ENCODE data around the gene LRRFIP2.

Gene LRRFIP2

DNA sequence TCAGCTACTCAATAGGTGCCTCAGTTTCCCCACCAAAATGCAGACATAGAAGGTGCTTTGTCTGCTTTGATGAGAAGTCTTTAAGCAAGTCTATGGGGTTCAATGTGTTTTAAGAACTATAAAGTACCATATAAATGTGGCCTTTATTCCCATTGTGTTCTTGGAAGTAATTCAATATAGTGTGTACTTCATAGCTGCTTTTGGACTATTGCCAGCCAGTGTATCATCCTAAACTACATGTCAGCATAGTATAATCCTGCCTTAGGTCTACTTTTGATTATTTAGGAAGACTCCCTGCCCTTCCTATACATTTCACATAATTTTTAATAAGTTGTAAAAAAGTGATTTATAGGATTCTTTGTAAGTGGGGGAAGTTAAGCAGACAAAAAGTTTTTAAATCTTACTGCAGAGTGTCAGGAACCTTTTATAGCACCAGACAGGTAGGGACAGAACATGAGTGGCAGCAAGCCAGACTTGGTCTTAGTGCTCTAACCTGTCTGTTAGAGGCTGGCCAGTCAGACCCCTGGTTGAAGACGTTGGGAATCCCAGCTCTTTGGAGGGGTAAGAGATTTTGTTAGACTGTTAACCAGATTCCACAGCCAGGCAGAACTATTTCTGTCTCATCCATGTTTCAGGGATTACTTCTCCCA is 132.7 kb downstream of the LRRFIP2 start:
- TF ChIP-seq TARDBP (IDR thresholded peaks at IDR 0.05) (no peak), LEF1 (IDR thresholded peaks at IDR 0.05; ENCODE audit: borderline replicate concordance) (no peak), ZNF384 (IDR thresholded peaks at IDR 0.05) (no peak), FOXA1 (IDR thresholded peaks at IDR 0.05) (no peak)
- ChIA-PET POLR2A (no interaction called here), CTCF (no interaction called here)
- no peak for DNase-seq (ENCODE audit: extremely low spot score)

DNA sequence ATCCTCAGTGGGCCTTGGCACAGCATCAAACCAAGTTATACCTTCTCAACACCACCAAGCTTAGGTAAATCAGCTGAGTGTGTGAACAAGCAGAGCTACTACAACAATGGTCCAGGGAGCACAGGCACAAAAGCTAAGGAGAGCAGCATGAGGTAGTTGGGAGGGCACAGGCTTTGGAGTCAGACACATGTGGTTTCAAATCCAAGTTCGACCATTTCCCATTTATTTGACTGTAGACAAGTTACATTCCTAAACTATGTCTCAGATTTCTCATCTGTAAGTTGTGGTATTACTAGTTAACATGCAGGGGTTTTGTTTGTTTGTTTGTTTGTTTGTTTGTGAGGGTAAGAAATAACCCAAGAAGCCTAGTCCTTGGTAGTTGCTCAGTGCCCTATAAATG is 134.2 kb downstream of the LRRFIP2 start:
- no peak for TF ChIP-seq TARDBP (IDR thresholded peaks at IDR 0.05)
- no peak for TF ChIP-seq SP1 (IDR thresholded peaks at IDR 0.05)
- no peak for TF ChIP-seq FOXA1 (IDR thresholded peaks at IDR 0.05)
- no peak for TF ChIP-seq FOXM1 (IDR thresholded peaks at IDR 0.05; ENCODE audit: borderline replicate concordance)
- no peak for TF ChIP-seq ARNT (IDR thresholded peaks at IDR 0.05)
- no peak for TF ChIP-seq LEF1 (IDR thresholded peaks at IDR 0.05; ENCODE audit: borderline replicate concordance)
- no peak for TF ChIP-seq BHLHE40 (IDR thresholded peaks at IDR 0.05; ENCODE audit: borderline replicate concordance)
- no peak for TF ChIP-seq L3MBTL2 (conservative IDR thresholded peaks at IDR 0.05)
- TF ChIP-seq, protein P1, sequence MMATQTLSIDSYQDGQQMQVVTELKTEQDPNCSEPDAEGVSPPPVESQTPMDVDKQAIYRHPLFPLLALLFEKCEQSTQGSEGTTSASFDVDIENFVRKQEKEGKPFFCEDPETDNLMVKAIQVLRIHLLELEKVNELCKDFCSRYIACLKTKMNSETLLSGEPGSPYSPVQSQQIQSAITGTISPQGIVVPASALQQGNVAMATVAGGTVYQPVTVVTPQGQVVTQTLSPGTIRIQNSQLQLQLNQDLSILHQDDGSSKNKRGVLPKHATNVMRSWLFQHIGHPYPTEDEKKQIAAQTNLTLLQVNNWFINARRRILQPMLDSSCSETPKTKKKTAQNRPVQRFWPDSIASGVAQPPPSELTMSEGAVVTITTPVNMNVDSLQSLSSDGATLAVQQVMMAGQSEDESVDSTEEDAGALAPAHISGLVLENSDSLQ (IDR thresholded peaks at IDR 0.05), result no peak
- no peak for TF ChIP-seq ELF4 (IDR thresholded peaks at IDR 0.05)
- TF ChIP-seq SUZ12 (IDR thresholded peaks at IDR 0.05), result no peak
- no peak for DNase-seq (ENCODE audit: extremely low spot score)
- ChIA-PET POLR2A (no interaction called here), CTCF (no interaction called here)

DNA sequence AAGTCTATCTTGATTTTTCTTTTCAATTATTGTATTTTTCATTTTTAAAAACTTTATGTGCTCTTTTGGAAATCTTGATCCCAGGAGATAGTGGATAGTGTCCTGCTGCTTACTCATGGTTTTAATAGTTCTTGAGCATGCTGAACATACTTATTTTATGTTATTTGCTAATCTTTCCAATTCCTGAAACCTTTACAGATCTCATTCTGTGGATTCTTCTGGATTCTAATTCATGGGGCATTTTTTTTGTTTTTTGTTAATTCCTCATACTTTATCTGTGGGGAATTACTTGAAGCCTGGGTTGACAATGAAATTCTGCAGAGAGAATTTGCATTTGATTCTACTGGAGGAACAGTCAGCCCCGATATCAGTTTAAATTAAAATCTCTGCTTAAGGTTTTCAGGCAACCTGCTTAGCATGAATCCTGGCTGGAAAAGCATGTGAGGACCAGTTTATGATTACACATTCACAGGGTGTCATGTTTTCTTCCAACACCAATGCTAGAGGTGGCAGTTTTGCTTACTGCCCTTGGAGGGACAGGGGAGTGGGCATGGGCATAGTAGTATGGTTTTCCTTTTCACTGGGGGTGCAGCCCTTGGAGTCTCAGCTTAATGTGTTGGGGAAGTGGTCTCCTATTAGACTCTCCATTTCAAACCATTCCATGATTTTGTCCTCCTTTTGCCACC is 135.1 kb downstream of the LRRFIP2 start:
- CTCF ChIA-PET, result no interaction called here
- DNase-seq (ENCODE audit: extremely low spot score), result no peak
- POLR2A ChIA-PET, result no interaction called here
- no peak for TF ChIP-seq ARNT (IDR thresholded peaks at IDR 0.05)
- TF ChIP-seq, protein P1 (IDR thresholded peaks at IDR 0.05), result no peak
- no peak for TF ChIP-seq FOXK2 (IDR thresholded peaks at IDR 0.05)
- TF ChIP-seq BHLHE40 (IDR thresholded peaks at IDR 0.05; ENCODE audit: borderline replicate concordance), result no peak
- TF ChIP-seq ZNF384 (IDR thresholded peaks at IDR 0.05), result no peak
- no peak for TF ChIP-seq TARDBP (IDR thresholded peaks at IDR 0.05)
- no peak for TF ChIP-seq HDGF (IDR thresholded peaks at IDR 0.05; ENCODE audit: borderline replicate concordance)
- no peak for TF ChIP-seq L3MBTL2 (conservative IDR thresholded peaks at IDR 0.05)
- no peak for TF ChIP-seq ELF4 (IDR thresholded peaks at IDR 0.05)
- TF ChIP-seq NFRKB (IDR thresholded peaks at IDR 0.05), result no peak
- no peak for TF ChIP-seq SP1 (IDR thresholded peaks at IDR 0.05)
- no peak for TF ChIP-seq CTBP1 (IDR thresholded peaks at IDR 0.05; ENCODE audit: borderline replicate concordance)
- TF ChIP-seq FOXA1 (IDR thresholded peaks at IDR 0.05), result no peak
- no peak for TF ChIP-seq LEF1 (IDR thresholded peaks at IDR 0.05; ENCODE audit: borderline replicate concordance)
- TF ChIP-seq FOXM1 (IDR thresholded peaks at IDR 0.05; ENCODE audit: borderline replicate concordance), result no peak
- no peak for TF ChIP-seq SUZ12 (IDR thresholded peaks at IDR 0.05)

DNA sequence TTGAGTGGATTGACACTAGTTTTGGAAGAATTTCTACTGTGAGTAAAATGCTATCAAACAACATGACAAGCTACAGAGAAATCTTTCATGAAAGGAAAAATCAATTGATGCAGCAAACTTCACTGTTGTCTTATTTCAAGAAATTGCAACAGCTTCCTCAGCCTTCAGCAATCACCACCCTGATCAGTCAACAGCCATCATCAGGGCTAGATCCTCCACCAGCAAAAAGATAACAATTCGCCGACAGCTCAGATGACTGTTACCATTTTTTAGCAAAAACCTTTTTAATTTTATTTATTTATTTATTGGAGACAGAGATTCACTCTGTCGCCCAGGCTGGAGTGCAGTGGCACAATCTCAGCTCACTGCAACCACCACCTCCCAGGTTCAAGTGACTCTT is 137.0 kb downstream of the LRRFIP2 start:
- TF ChIP-seq L3MBTL2 (conservative IDR thresholded peaks at IDR 0.05) (no peak), SUZ12 (IDR thresholded peaks at IDR 0.05) (no peak), ARNT (IDR thresholded peaks at IDR 0.05) (no peak), ZNF384 (IDR thresholded peaks at IDR 0.05) (no peak), FOXK2 (IDR thresholded peaks at IDR 0.05) (no peak), TARDBP (IDR thresholded peaks at IDR 0.05) (no peak), NFRKB (IDR thresholded peaks at IDR 0.05) (no peak), SP1 (IDR thresholded peaks at IDR 0.05) (no peak), FOXA1 (IDR thresholded peaks at IDR 0.05) (no peak), LEF1 (IDR thresholded peaks at IDR 0.05; ENCODE audit: borderline replicate concordance) (no peak), FOXM1 (IDR thresholded peaks at IDR 0.05; ENCODE audit: borderline replicate concordance) (no peak), BHLHE40 (IDR thresholded peaks at IDR 0.05; ENCODE audit: borderline replicate concordance) (no peak)
- POLR2A ChIA-PET, result no interaction called here
- DNase-seq (ENCODE audit: extremely low spot score), result no peak
- CTCF ChIA-PET, result no interaction called here

DNA sequence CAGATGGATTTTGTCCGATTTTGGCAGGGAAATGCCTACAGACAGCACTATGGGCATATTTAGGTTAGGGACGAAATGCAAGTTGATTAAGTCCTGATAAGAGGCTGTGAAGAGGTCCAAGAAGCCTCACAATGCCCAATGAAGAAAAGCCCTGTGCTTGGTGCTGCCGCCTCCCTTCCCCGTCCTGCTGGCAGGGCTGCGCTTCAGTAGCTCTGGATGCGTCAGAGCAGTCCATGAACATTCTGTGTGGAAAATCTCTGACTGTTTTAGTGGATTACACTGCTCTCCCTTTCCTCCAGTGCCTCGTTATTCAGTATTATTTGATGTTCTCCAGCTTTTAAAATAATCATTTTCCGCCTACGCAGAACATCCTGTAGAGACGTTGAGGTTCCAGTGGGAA is 141.4 kb downstream of the LRRFIP2 start:
- POLR2A ChIA-PET, result no interaction called here
- CTCF ChIA-PET, result no interaction called here
- TF ChIP-seq ARNT (IDR thresholded peaks at IDR 0.05), result no peak
- no peak for TF ChIP-seq HDGF (IDR thresholded peaks at IDR 0.05; ENCODE audit: borderline replicate concordance)
- TF ChIP-seq, protein P1 (IDR thresholded peaks at IDR 0.05), result no peak
- TF ChIP-seq SUZ12 (IDR thresholded peaks at IDR 0.05), result no peak
- TF ChIP-seq ELF4 (IDR thresholded peaks at IDR 0.05), result no peak
- no peak for TF ChIP-seq NFRKB (IDR thresholded peaks at IDR 0.05)
- TF ChIP-seq FOXM1 (IDR thresholded peaks at IDR 0.05; ENCODE audit: borderline replicate concordance), result no peak
- no peak for TF ChIP-seq BHLHE40 (IDR thresholded peaks at IDR 0.05; ENCODE audit: borderline replicate concordance)
- TF ChIP-seq L3MBTL2 (conservative IDR thresholded peaks at IDR 0.05), result no peak
- no peak for TF ChIP-seq TARDBP (IDR thresholded peaks at IDR 0.05)
- no peak for TF ChIP-seq LEF1 (IDR thresholded peaks at IDR 0.05; ENCODE audit: borderline replicate concordance)
- TF ChIP-seq SP1 (IDR thresholded peaks at IDR 0.05), result no peak
- TF ChIP-seq FOXA1 (IDR thresholded peaks at IDR 0.05), result no peak
- TF ChIP-seq CTBP1 (IDR thresholded peaks at IDR 0.05; ENCODE audit: borderline replicate concordance), result no peak
- no peak for DNase-seq (ENCODE audit: extremely low spot score)

DNA sequence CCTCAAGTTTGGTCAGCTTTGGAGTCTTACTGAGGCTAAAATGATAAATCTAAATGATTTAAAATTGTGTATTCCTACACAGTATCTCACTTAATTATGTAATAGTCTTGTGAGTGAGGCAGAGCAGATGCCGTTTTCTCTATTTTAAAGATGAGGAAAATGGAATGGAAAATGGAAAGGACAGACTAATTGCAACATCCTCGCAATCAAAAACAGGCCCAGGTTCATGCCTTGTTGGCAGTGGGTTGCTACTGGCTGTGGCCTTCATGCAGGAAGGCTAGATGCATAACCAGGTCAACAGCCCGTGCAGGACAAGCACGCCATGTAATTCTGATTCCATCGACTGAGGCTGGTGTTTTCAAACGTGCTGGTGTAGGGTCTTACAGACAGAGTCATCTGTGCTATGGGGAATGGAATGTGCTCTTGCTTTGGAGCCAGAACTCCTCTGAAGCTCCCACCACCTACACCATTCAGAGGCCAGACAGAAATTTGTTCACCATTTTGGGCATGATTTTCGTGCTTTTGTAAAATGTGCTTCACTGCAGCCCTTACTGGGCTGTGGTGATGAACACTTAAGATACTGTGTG is 143.2 kb downstream of the LRRFIP2 start:
- DNase-seq (ENCODE audit: extremely low spot score), result no peak
- ChIA-PET CTCF (no interaction called here), POLR2A (no interaction called here)
- TF ChIP-seq BHLHE40 (IDR thresholded peaks at IDR 0.05; ENCODE audit: borderline replicate concordance), result no peak
- no peak for TF ChIP-seq FOXM1 (IDR thresholded peaks at IDR 0.05; ENCODE audit: borderline replicate concordance)
- TF ChIP-seq FOXK2 (IDR thresholded peaks at IDR 0.05), result no peak
- TF ChIP-seq LEF1 (IDR thresholded peaks at IDR 0.05; ENCODE audit: borderline replicate concordance), result no peak
- TF ChIP-seq SP1 (IDR thresholded peaks at IDR 0.05), result no peak
- no peak for TF ChIP-seq SUZ12 (IDR thresholded peaks at IDR 0.05)
- TF ChIP-seq, protein P1 (IDR thresholded peaks at IDR 0.05), result no peak
- no peak for TF ChIP-seq ELF4 (IDR thresholded peaks at IDR 0.05)
- TF ChIP-seq ZNF384 (IDR thresholded peaks at IDR 0.05), result no peak
- TF ChIP-seq ARNT (IDR thresholded peaks at IDR 0.05), result no peak
- no peak for TF ChIP-seq TARDBP (IDR thresholded peaks at IDR 0.05)
- no peak for TF ChIP-seq NFRKB (IDR thresholded peaks at IDR 0.05)
- TF ChIP-seq HDGF (IDR thresholded peaks at IDR 0.05; ENCODE audit: borderline replicate concordance), result no peak
- TF ChIP-seq L3MBTL2 (conservative IDR thresholded peaks at IDR 0.05), result no peak
